NB4 (cell line): ENCODE measurements around the gene PPP2R5C.

Experiments
- POLR2A ChIP-seq: IDR thresholded peaks from 2 replicates; pipeline ENCODE4 v1.6.1; 2011; ENCODE audit warnings: mild to moderate bottlenecking; ENCODE audit not compliant: insufficient read length; ENCODE audit errors: extremely low read depth
- TF ChIP-seq, protein P1 (sequence below): IDR thresholded peaks from one replicate; pipeline ENCODE4 v1.5.1; 2012; ENCODE audit warnings: low read depth, low read length

DNA sequence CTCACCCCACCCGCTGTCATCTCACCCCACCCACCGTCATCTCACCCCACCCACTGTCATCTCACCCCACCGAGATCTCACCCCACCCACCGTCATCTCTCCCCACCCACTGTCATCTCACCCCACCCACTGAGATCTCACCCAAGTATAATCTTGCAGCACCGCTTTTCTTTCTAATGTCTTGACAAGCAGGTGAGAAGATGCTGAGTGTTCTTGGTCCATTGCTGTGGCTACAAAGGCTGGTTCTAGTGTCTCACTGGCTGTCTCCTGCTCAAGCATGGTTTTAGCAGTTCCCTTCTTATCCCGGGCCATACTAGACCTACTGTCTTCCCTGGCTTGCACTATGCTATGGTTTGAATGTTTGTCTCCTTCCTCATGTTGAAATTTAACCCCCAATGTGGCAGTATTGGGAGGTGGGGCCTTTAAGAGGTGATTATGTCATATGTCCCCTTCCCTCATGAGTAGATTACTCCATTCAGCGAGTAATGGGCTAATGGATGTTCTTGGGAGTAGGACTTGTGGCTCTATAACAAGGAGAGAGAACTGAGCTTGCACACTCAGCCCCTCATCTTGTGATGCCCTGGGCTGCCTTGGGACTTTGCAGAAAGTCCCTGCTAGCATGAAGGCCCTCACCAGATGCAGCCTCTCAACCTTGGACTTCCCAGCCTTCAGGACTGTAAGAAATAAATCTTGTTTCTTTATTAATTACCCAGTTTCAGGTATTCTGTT, 47.7 kb upstream of the PPP2R5C start:
- TF ChIP-seq, protein P1, sequence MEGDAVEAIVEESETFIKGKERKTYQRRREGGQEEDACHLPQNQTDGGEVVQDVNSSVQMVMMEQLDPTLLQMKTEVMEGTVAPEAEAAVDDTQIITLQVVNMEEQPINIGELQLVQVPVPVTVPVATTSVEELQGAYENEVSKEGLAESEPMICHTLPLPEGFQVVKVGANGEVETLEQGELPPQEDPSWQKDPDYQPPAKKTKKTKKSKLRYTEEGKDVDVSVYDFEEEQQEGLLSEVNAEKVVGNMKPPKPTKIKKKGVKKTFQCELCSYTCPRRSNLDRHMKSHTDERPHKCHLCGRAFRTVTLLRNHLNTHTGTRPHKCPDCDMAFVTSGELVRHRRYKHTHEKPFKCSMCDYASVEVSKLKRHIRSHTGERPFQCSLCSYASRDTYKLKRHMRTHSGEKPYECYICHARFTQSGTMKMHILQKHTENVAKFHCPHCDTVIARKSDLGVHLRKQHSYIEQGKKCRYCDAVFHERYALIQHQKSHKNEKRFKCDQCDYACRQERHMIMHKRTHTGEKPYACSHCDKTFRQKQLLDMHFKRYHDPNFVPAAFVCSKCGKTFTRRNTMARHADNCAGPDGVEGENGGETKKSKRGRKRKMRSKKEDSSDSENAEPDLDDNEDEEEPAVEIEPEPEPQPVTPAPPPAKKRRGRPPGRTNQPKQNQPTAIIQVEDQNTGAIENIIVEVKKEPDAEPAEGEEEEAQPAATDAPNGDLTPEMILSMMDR: no peak
- TF ChIP-seq POLR2A: no peak
